Muscle of leg (tissue), 16 donors: ENCODE measurements around the gene EVA1B. TPM values are rescaled to one million over a fixed set of nuclear protein-coding genes. Genes with fewer than 3 reads are reported as not detected.

ENCODE experiments used
- DNase-seq: peaks from one replicate; pipeline ENCODE4 v3.0.0; 2013
- H3K27ac ChIP-seq: one replicate; pipeline ENCODE4 v1.5.1; 2013; ENCODE audit warnings: mild to moderate bottlenecking, low read length, control low read depth
- H3K27me3 ChIP-seq: one replicate; pipeline ENCODE4 v1.6.1; 2013; ENCODE audit warnings: low read length; ENCODE audit not compliant: control insufficient read depth, insufficient read depth
- H3K36me3 ChIP-seq: one replicate; pipeline ENCODE4 v1.6.1; 2013; ENCODE audit warnings: low read length; ENCODE audit not compliant: control insufficient read depth, insufficient read depth
- H3K4me1 ChIP-seq: one replicate; pipeline ENCODE4 v1.6.1; 2013; ENCODE audit warnings: low read length; ENCODE audit not compliant: control insufficient read depth, insufficient read depth
- H3K4me3 ChIP-seq: one replicate; pipeline ENCODE4 v1.5.1; 2013; ENCODE audit warnings: low read length, control low read depth
- H3K9me3 ChIP-seq: replicated peaks from 2 replicates; pipeline ENCODE4 v1.6.1; 2013; ENCODE audit warnings: low read depth, low read length; ENCODE audit not compliant: control insufficient read depth
- WGBS: methylation state at CpG from one replicate; pipeline ENCODE4 v1.1.5; 2013; ENCODE audit warnings: missing lambda C conversion rate; ENCODE audit not compliant: insufficient coverage; 5-methylcytosine and 5-hydroxymethylcytosine counted together
- long read RNA-seq, 11 donors: transcript quantifications; one replicate each; lab custom pipeline, GENCODE V29; 2026
- polyA plus RNA-seq, 8 donors: library from polyadenylated mRNA; unstranded; fragments of 120-200 nt; gene quantifications; one replicate each; pipeline versions ENCODE4 v1.2.1 to v1.2.3, GENCODE V29; 2013; ENCODE audit warnings: inconsistent platforms in 1 of 8, low replicate concordance in 1 of 8; ENCODE audit not compliant: insufficient read length in 8 of 8, insufficient read depth in 1 of 8
- total RNA-seq: library from RNA; stranded (reverse); fragments of 120-200 nt; gene quantifications from one replicate; pipeline ENCODE4 v1.2.4, GENCODE V29; 2013

The EVA1B gene, protein sequence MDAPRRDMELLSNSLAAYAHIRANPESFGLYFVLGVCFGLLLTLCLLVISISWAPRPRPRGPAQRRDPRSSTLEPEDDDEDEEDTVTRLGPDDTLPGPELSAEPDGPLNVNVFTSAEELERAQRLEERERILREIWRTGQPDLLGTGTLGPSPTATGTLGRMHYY
- total RNA-seq, result 58.3 TPM
- 10 to 100 TPM; 28.5 to 55.7 (median 45.5) TPM for polyA plus RNA-seq
- long read RNA-seq, donor 1, transcript EVA1B-202 (3 exons, 699 nt), result major isoform, 13 of 13 reads
- long read RNA-seq, donor 1, partial matches to known transcripts, result 0 of 13 reads
- long read RNA-seq, donor 1, other reads (novel, unspliced or antisense), result 0 of 13 reads
- long read RNA-seq, donor 2, partial matches to known transcripts, result 0 of 2 reads
- long read RNA-seq, donor 2, other reads (novel, unspliced or antisense), result 0 of 2 reads
- long read RNA-seq, donor 3, transcript EVA1B-202 (3 exons, 699 nt), result major isoform, 17 of 17 reads
- long read RNA-seq, donor 3, partial matches to known transcripts, result 0 of 17 reads
- long read RNA-seq, donor 3, other reads (novel, unspliced or antisense), result 0 of 17 reads
- long read RNA-seq, donor 4, transcript EVA1B-202 (3 exons, 699 nt), result major isoform, 23 of 23 reads
- long read RNA-seq, donor 4, partial matches to known transcripts, result 0 of 23 reads
- long read RNA-seq, donor 4, other reads (novel, unspliced or antisense), result 0 of 23 reads
- long read RNA-seq, donor 5, transcript EVA1B-202 (3 exons, 699 nt), result major isoform, 81 of 81 reads
- long read RNA-seq, donor 5, partial matches to known transcripts, result 0 of 81 reads
- long read RNA-seq, donor 5, other reads (novel, unspliced or antisense), result 0 of 81 reads
- long read RNA-seq, donor 6, transcript EVA1B-202 (3 exons, 699 nt), result major isoform, 45 of 50 reads
- long read RNA-seq, donor 6, partial matches to known transcripts, result 0 of 50 reads
- long read RNA-seq, donor 6, other reads (novel, unspliced or antisense), result 5 of 50 reads
- long read RNA-seq, donor 7, transcript EVA1B-202 (3 exons, 699 nt), result major isoform, 51 of 57 reads
- long read RNA-seq, donor 7, partial matches to known transcripts, result 0 of 57 reads
- long read RNA-seq, donor 7, other reads (novel, unspliced or antisense), result 6 of 57 reads
- long read RNA-seq, donor 8, transcript EVA1B-202 (3 exons, 699 nt), result major isoform, 15 of 20 reads
- long read RNA-seq, donor 8, partial matches to known transcripts, result 0 of 20 reads
- long read RNA-seq, donor 8, other reads (novel, unspliced or antisense), result 5 of 20 reads
- long read RNA-seq, donor 9, transcript EVA1B-202 (3 exons, 699 nt), result major isoform, 14 of 14 reads
- long read RNA-seq, donor 9, partial matches to known transcripts, result 0 of 14 reads
- long read RNA-seq, donor 9, other reads (novel, unspliced or antisense), result 0 of 14 reads
- long read RNA-seq, donor 10, transcript EVA1B-202 (3 exons, 699 nt), result major isoform, 35 of 35 reads
- long read RNA-seq, donor 10, partial matches to known transcripts, result 0 of 35 reads
- long read RNA-seq, donor 10, other reads (novel, unspliced or antisense), result 0 of 35 reads
- long read RNA-seq, donor 11, transcript EVA1B-202 (3 exons, 699 nt), result major isoform, 28 of 28 reads
- long read RNA-seq, donor 11, partial matches to known transcripts, result 0 of 28 reads
- long read RNA-seq, donor 11, other reads (novel, unspliced or antisense), result 0 of 28 reads

DNA sequence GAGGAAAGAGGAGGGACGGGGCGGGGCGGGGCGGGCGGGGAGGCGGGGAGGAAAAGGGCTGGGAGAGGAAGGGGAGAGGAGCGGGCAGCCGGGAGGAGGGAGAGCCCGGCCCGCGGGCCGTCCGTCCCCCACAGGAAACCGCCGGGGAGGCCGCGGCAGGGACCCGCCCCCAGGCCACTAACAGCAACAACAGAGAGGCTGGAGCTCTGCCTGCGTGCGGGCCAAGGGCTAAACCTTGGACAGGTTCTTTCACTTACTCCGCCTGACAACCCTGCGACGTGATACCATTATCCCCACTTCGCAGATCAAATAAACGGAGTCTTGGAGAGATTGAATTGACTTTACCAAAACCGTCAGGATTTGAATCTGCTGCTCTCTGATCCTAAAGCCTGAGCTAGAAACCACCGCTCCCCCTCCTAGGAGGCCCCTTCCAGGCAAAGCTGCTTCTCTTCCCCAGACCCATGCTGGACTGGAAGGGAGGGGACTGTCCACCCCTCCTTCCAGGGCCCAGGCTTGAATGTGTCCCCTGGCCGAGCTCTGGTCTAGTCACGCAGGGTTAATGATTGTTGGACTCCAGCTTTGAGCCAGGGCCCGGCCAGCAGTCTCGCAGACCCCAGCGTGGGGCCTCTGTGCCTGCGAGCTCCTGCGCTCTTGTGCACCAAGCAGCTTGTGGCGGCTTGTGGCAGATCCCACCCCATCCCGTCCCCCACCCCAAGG lies at the start of gene EVA1B:
Gene EVA1B, minus strand, starts transcription at position 10 of the 717 bp plus-strand sequence. CDS start 608 bp downstream, outside the sequence.
- under 1% methylated on average over 21 of the region's 36 CpGs for WGBS
- Histone ChIP-seq H3K9me3 (no peaks in the 10 kb centered on the region), H3K27me3 (peaks cover 3% of the 10 kb centered on the region), H3K4me3 (peak within 1 kb of the TSS; percentile 76), H3K27ac (peak within 1 kb of the TSS; percentile 93), H3K4me1 (peaks cover 35% of the 10 kb centered on the region), H3K36me3 (peaks cover 8% of the 10 kb centered on the region)
- peak; percentile 95 for DNase-seq

DNA sequence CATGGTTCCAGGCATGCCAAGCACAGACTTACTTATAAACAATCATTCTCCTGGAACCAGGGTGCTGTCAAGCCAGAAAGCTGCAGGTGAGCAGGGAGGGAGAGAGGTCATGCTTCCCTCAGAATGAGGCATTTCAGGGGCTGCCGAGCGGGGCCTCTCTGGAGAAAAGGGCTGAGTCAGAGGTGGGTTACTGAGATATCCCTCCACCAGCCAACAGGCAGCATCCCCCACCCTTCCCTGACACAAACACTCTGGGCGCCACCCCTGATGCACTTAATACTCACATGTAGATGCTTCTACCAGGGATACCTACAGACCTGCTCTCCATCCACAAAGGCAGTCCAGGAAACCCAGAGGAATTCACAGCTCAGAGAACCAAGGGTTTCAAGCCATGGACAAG lies 49.2 kb upstream of the EVA1B start:
- Histone ChIP-seq H3K27me3 (no peaks in the 10 kb centered on the region), H3K4me3 (no peak overlapping the region), H3K4me1 (peaks cover 45% of the 10 kb centered on the region), H3K9me3 (no peaks in the 10 kb centered on the region), H3K27ac (peak overlapping the region; percentile 94), H3K36me3 (peaks cover 7% of the 10 kb centered on the region)
- no peak for DNase-seq
- 100% methylated on average over 1 of the region's 3 CpGs for WGBS

DNA sequence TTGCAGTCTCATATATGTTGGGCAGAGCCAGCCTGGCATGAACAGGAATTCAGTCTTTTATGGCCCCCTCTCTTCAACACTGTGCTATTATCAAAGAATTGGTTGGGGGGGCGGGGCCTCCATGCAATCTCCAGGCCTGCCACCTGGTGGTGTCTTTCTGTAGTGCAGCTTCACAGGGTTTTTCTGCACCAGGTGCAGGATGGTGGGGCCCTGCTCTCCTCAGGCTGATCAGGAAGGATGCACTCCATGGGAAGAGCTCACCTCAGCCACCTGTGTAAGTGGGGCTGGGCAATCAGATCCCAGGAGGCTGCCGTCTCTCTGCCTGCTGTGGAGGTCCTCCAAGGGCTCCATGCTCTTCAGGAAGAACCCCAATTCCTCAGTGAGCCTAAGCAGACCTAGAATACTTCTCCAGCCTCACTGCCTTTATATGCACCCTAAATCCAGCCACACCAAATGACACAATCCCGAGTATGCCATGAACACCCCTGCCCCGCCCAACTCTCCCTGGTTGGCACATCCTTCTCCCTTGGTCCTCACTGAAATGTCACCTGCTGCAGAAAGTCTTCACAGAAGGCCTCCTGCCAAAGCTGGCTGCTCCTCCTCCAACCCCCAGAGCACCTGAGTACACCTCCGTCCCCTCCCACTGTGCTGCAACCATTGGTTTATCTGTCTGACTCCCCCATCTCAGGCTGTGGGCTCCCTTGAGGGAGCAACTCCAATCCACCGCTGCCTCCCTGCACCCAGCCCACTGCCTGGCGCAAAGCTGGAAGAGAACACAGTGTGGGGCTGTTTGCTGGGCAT lies 45.8 kb upstream of the EVA1B start:
- H3K4me3 ChIP-seq, result no peak overlapping the region
- WGBS, result 78% methylated on average over 6 of the region's 7 CpGs

DNA sequence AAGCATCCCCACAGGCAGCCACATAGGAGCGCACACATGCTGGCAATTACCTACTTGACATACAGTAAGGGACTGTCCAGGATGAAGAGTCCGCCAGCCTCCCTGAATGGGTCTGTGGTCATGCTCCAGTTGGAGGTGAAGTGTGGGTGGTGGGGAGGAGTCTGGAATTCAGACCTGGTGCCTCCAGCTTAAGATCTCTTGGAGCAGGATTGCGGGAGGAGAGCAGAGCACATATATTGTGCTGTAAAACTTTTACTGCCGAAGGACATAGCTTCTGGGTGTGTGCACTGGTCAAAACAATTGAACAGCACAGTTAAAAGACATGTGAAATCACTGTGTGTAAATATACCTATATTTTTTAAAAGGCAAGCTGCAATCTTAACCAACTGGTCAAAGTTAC lies 44.4 kb upstream of the EVA1B start:
- no peak overlapping the region for H3K4me3 ChIP-seq
- peaks cover 32% of the 10 kb centered on the region for H3K4me1 ChIP-seq
- H3K27ac ChIP-seq, result no peak overlapping the region
- WGBS, result no CpG with 5 or more reads among the region's 4 CpGs
- no peak for DNase-seq
- peaks cover 15% of the 10 kb centered on the region for H3K36me3 ChIP-seq
- no peaks in the 10 kb centered on the region for H3K9me3 ChIP-seq
- H3K27me3 ChIP-seq, result no peaks in the 10 kb centered on the region

More for the DNA sequence above, 45.8 kb upstream of the EVA1B start:
- Histone ChIP-seq H3K27me3 (no peaks in the 10 kb centered on the region), H3K36me3 (peaks cover 12% of the 10 kb centered on the region), H3K27ac (no peak overlapping the region), H3K9me3 (no peaks in the 10 kb centered on the region), H3K4me1 (peaks cover 47% of the 10 kb centered on the region)
- peak; percentile 80 for DNase-seq

DNA sequence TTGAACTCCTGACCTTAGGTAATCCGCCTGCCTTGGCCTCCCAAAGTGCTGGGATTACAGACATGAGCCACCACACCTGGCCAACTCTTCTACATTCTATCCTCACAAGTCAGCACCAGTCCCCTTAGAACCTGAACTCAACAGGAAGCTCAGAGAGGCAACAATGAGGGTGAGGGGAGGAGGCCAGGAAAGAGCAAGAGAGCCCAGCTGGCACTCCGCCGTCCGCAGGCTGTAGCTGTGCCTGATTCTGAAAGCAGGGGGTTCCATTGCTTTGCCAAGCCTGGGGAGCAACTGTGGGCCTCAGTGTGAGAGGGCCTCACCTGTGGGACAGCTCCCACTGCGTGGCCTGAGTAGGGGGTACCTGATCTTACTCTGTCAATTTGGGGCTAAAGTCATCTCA lies 43.6 kb upstream of the EVA1B start:
- Histone ChIP-seq H3K27ac (no peak overlapping the region), H3K27me3 (no peaks in the 10 kb centered on the region), H3K36me3 (peaks cover 22% of the 10 kb centered on the region), H3K4me3 (no peak overlapping the region), H3K4me1 (peaks cover 27% of the 10 kb centered on the region), H3K9me3 (no peaks in the 10 kb centered on the region)
- WGBS, result 84% methylated on average over 3 of the region's 5 CpGs
- DNase-seq, result no peak

DNA sequence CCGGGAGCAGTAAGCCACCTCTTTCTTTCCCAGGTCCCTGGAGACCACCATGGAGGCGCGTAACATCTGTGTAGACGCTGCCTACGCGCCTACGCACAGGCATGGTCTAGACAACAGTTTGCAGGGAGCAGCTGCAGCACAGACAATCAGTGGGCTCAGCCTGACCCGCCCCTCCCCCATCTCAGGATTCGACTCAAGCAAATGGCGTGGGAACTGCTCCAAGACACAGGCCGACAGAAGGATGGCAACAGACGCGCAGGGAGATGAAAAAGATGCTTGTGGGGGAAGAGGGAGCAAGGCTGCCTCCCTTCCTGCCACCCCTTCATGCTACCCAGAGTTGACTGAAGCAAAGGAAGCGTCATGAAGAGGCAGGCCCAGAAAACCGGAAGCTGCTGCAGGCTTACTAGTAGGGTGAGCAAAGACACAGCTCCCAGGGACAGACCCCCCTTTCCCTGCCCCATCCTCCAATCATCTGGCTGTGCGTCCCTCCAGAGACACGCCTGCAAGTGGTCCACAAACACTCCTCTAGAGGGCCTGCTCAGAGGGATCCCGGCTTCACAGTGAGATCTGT lies 42.7 kb upstream of the EVA1B start:
- H3K27ac ChIP-seq, result peak overlapping the region; percentile 76
- peak; percentile 83 for DNase-seq
- no peaks in the 10 kb centered on the region for H3K27me3 ChIP-seq
- H3K9me3 ChIP-seq, result no peaks in the 10 kb centered on the region
- H3K36me3 ChIP-seq, result peaks cover 29% of the 10 kb centered on the region
- no peak overlapping the region for H3K4me3 ChIP-seq
- H3K4me1 ChIP-seq, result peaks cover 27% of the 10 kb centered on the region
- 14% methylated on average over 15 of the region's 18 CpGs for WGBS

DNA sequence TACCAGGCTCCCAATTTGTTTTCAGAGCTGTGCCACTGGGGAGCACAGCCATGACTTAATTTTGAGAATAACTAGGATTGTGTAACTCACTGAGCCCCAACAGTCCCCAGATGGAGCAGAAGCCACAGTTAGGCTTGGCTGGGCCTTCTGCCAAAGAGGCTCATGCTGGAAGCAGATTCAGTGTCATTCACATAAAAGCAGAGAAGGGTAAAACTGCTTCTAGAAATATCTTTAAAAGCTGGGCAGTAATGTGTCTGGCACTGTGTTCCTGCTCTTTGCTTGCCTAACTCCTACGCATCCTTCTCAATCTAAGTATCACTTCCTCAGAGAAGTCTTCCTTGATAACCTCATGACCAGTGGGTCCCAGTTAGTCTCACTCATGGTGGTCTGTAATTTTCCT lies 41.9 kb upstream of the EVA1B start:
- Histone ChIP-seq H3K36me3 (peaks cover 35% of the 10 kb centered on the region), H3K9me3 (no peaks in the 10 kb centered on the region)

DNA sequence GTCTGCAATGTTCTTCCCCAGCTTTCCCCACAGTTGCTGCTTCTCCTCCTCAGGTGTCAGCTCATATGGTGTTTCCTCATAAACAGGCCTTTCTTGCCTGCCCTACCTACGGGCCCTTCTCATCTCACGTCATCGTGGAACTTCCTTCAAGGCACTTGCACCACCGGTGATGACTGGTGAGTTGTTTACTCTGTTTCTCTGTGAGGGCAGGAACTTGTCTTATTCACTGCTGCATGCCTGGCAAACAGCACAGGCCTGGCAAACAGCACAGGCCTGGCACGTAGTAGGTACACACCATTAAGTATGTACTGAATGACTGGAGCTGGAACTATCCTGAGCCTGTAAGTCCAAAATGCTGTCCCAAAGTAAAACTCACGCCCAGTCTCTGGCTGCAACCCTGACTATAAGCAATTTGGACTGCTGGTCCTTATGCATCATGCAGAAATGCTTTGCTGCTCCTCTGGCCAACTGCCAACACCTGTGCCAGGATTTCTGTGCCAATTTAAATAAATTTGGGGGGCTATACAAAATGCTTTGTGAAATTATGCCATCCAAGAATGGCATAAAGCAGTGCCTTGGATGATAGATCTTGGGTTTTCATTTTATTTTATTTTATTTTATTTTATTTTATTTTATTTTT lies 36.6 kb upstream of the EVA1B start:
- WGBS, result 65% methylated on average over 2 of the region's 6 CpGs
- Histone ChIP-seq H3K27me3 (no peaks in the 10 kb centered on the region), H3K36me3 (peaks cover 67% of the 10 kb centered on the region), H3K9me3 (no peaks in the 10 kb centered on the region), H3K4me1 (peaks cover 9% of the 10 kb centered on the region), H3K4me3 (no peak overlapping the region), H3K27ac (no peak overlapping the region)
- no peak for DNase-seq

More for the DNA sequence above, 41.9 kb upstream of the EVA1B start:
- Histone ChIP-seq H3K27ac (peak overlapping the region; percentile 76), H3K4me1 (peaks cover 27% of the 10 kb centered on the region), H3K4me3 (no peak overlapping the region), H3K27me3 (no peaks in the 10 kb centered on the region)
- DNase-seq, result peak; percentile 62
- WGBS, result no CpG with 5 or more reads among the region's 1 CpG
